MM.1S (cell line): ENCODE data around the gene MYO6.

Experiments
- CTCF ChIP-seq: fragments of 300-600 bp; sonication (generic); IDR thresholded peaks from 2 replicates; pipeline ENCODE4 v1.5.1; 2016; ENCODE audit warnings: antibody characterized with exemption, low read length, mixed read lengths
- EZH2 ChIP-seq: fragments of 300-600 bp; sonication (generic); optimal IDR thresholded peaks from 2 replicates; pipeline ENCODE3; 2017; ENCODE audit warnings: low read depth, mild to moderate bottlenecking, antibody characterized with exemption, low read length, mixed read lengths

- TF ChIP-seq CTCF = no peak
- TF ChIP-seq EZH2 = no peak
These were observed 197.2 kb downstream of the MYO6 start for GRCh38 chr6:75946146-75946831.
